ENCODE data around the gene THRAP3. TPM values are rescaled to one million over a fixed set of nuclear protein-coding genes. Genes with fewer than 3 reads are reported as not detected.

The THRAP3 gene
- total RNA-seq, 1 experiment from 2014 or later = 160 TPM

GRCh38 chr1:36297062-36297461, 72.8 kb downstream of the THRAP3 start:
- POLR2A ChIA-PET = no interaction called here
- H3K27me3 Mint-ChIP-seq (ENCODE audit: low read depth) = no peaks in the 10 kb centered on the region
- peaks cover 71% of the 10 kb centered on the region for H3K36me3 Mint-ChIP-seq
- H3K4me3 Mint-ChIP-seq = no peak overlapping the region
- no peaks in the 10 kb centered on the region for H3K9me3 Mint-ChIP-seq
- DNase-seq (ENCODE audit: low spot score) (no peak), ATAC-seq (no peak)
- H3K27ac Mint-ChIP-seq = no peak overlapping the region
- H3K4me1 Mint-ChIP-seq = no peaks in the 10 kb centered on the region; the same call in 1 of the 2 replicates
- TF ChIP-seq ZNF423 (CRISPR knock-in tag; IDR thresholded peaks at IDR 0.05) (no peak), FOXP1 (CRISPR knock-in tag; IDR thresholded peaks at IDR 0.05; ENCODE audit: borderline replicate concordance) (no peak), JAZF1 (CRISPR knock-in tag; IDR thresholded peaks at IDR 0.05) (no peak), CREM (CRISPR knock-in tag; IDR thresholded peaks at IDR 0.05) (no peak), ZNF219 (CRISPR knock-in tag; IDR thresholded peaks at IDR 0.05; ENCODE audit: borderline replicate concordance) (no peak), ERG (CRISPR knock-in tag; IDR thresholded peaks at IDR 0.05) (no peak), ATF1 (CRISPR knock-in tag; IDR thresholded peaks at IDR 0.05) (no peak), CBFB (CRISPR knock-in tag; IDR thresholded peaks at IDR 0.05; ENCODE audit: low read depth) (no peak), ZNF317 (CRISPR knock-in tag; IDR thresholded peaks at IDR 0.05; ENCODE audit: borderline replicate concordance, low read depth) (no peak)
- TF ChIP-seq, protein P1, sequence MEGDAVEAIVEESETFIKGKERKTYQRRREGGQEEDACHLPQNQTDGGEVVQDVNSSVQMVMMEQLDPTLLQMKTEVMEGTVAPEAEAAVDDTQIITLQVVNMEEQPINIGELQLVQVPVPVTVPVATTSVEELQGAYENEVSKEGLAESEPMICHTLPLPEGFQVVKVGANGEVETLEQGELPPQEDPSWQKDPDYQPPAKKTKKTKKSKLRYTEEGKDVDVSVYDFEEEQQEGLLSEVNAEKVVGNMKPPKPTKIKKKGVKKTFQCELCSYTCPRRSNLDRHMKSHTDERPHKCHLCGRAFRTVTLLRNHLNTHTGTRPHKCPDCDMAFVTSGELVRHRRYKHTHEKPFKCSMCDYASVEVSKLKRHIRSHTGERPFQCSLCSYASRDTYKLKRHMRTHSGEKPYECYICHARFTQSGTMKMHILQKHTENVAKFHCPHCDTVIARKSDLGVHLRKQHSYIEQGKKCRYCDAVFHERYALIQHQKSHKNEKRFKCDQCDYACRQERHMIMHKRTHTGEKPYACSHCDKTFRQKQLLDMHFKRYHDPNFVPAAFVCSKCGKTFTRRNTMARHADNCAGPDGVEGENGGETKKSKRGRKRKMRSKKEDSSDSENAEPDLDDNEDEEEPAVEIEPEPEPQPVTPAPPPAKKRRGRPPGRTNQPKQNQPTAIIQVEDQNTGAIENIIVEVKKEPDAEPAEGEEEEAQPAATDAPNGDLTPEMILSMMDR (IDR thresholded peaks at IDR 0.05) = no peak
- CTCF ChIA-PET = interaction anchor here (0.6 kb wide), 2 partner anchors 70 to 118 kb away, joined by 3 to 6 read pairs; no protein-coding TSS in a partner anchor

- H3K9me3 Mint-ChIP-seq = no peaks in the 10 kb centered on the region
- no peak for DNase-seq (ENCODE audit: low spot score)
- H3K4me3 Mint-ChIP-seq = no peak overlapping the region
- peaks cover 72% of the 10 kb centered on the region for H3K36me3 Mint-ChIP-seq
- no peak overlapping the region for H3K27ac Mint-ChIP-seq
- H3K27me3 Mint-ChIP-seq (ENCODE audit: low read depth) = no peaks in the 10 kb centered on the region
- ATAC-seq = no peak
- ChIA-PET POLR2A (no interaction called here), CTCF (no interaction called here)
- H3K4me1 Mint-ChIP-seq = no peaks in the 10 kb centered on the region; the same call in 1 of the 2 replicates
- TF ChIP-seq AR (CRISPR knock-in tag; IDR thresholded peaks at IDR 0.05) = no peak
- no peak for TF ChIP-seq IRF2 (CRISPR knock-in tag; IDR thresholded peaks at IDR 0.05; ENCODE audit: borderline replicate concordance, low read depth)
- TF ChIP-seq SMAD3 (CRISPR knock-in tag; IDR thresholded peaks at IDR 0.05; ENCODE audit: borderline replicate concordance) = no peak
- no peak for TF ChIP-seq SOX15 (CRISPR knock-in tag; IDR thresholded peaks at IDR 0.05)
- no peak for TF ChIP-seq NFE2L1 (CRISPR knock-in tag; IDR thresholded peaks at IDR 0.05)
- no peak for TF ChIP-seq USF1 (CRISPR knock-in tag; IDR thresholded peaks at IDR 0.05)
- TF ChIP-seq ZNF532 (CRISPR knock-in tag; IDR thresholded peaks at IDR 0.05; ENCODE audit: borderline replicate concordance) = no peak
- peak; percentile 96 for TF ChIP-seq ZNF121 (CRISPR knock-in tag; IDR thresholded peaks at IDR 0.05)
Measured at GRCh38 chr1:36298640-36299039, 74.4 kb downstream of the THRAP3 start.
